ENCODE results near the gene CERK.

Gene CERK

DNA sequence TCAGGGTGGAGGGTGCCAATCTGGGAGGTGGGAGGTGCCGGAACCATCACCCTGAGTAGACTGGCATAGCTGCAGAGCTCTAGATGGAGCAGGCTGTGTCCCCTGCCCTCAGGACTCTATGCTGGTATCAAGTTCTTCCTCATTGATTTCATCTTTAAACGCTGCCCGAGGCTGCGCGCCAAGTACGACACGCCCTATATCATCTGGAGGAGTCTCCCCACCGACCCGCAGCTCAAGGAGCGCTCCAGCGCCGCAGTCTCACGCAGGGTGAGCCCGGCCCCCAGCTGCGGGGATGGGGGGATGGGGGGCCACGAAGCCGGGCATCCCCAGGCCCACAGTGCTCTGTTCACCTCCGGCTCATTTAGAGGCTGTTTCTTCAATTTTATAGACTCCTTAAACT, 65.3 kb downstream of the CERK start:
- no peak overlapping the region for H3K4me3 ChIP-seq (ENCODE audit: insufficient read length, low read depth)
- no peak for DNase-seq (ENCODE audit: low read depth, low spot score)

DNA sequence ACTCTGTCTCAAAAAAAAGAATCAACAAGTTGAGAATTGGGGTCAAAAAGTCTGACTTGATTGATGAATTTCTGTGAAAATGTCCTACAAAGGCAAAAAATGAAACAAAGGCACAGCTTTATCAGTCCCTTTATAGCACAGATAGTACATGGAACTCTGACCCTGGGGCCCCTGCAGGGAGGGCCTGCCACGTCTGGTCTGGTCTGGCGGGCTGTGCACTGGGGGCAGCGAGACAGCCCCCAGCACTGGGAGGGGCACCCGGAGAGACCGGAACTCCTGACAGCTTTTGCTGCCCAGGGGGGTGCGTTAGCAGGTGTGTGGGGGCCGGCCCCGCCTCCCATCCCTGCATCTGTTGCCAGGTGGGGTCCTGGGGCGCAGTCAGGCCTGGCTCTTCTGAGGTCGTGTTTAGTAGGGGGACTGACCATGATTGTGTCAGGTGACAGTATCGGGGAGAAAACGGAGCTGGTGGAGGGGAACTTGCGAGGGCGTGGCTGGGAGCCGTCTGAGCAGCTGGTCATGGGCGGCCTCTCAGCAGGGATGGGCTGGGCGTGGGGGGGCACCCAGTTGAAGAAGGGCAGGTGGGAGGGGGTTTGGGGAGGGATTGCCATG, 66.1 kb downstream of the CERK start:
- peaks cover 2% of the 10 kb centered on the region for H3K4me1 ChIP-seq (ENCODE audit: insufficient read depth, insufficient read length)
- DNase-seq (ENCODE audit: low read depth, low spot score) = no peak
- H3K36me3 ChIP-seq (ENCODE audit: insufficient read depth, insufficient read length, low read length) = peaks cover 16% of the 10 kb centered on the region
- H3K4me3 ChIP-seq (ENCODE audit: insufficient read length, low read depth) = no peak overlapping the region
- no peaks in the 10 kb centered on the region for H3K27me3 ChIP-seq (ENCODE audit: insufficient read depth, insufficient read length)
- H3K9me3 ChIP-seq (ENCODE audit: insufficient read depth, low read length) = no peaks in the 10 kb centered on the region
- H3K9ac ChIP-seq (ENCODE audit: insufficient read length, low read depth) = no peak overlapping the region
- no peak for TF ChIP-seq SUZ12 (IDR thresholded peaks at IDR 0.05; ENCODE audit: extremely low read depth, insufficient read depth, insufficient read length)
- TF ChIP-seq ZNF274 (IDR thresholded peaks at IDR 0.05; ENCODE audit: low read depth, low read length) = no peak
- no peak for TF ChIP-seq YY1 (IDR thresholded peaks at IDR 0.05; ENCODE audit: insufficient read depth, insufficient read length)

More for the DNA sequence above, 65.3 kb downstream of the CERK start:
- Histone ChIP-seq H3K27me3 (ENCODE audit: insufficient read depth, insufficient read length) (no peaks in the 10 kb centered on the region), H3K36me3 (ENCODE audit: insufficient read depth, insufficient read length, low read length) (peaks cover 15% of the 10 kb centered on the region), H3K9ac (ENCODE audit: insufficient read length, low read depth) (no peak overlapping the region), H3K9me3 (ENCODE audit: insufficient read depth, low read length) (no peaks in the 10 kb centered on the region), H3K4me1 (ENCODE audit: insufficient read depth, insufficient read length) (peaks cover 2% of the 10 kb centered on the region)
- no peak for TF ChIP-seq SUZ12 (IDR thresholded peaks at IDR 0.05; ENCODE audit: extremely low read depth, insufficient read depth, insufficient read length)
- no peak for TF ChIP-seq ZNF274 (IDR thresholded peaks at IDR 0.05; ENCODE audit: low read depth, low read length)
- TF ChIP-seq YY1 (IDR thresholded peaks at IDR 0.05; ENCODE audit: insufficient read depth, insufficient read length) = no peak

DNA sequence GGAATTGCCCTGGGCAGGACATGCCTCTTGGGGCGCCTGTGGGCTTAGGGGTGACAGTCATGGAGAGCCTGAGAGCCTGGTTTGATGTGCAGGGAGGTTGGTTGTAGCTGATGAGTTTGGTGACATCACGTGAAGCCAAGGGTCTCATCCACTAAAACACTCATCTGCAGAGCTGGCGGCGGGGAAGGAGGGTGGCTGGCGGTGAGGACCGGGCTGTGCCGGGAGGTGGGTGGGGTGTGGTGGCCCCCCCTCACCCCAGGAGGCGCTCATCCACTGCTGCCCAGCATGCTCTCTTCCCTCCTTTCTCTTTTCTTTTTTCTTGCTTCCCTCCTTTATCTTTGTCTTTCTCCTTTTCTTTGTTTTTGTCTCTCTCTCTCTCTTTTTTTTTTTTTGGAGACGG, 68.9 kb downstream of the CERK start:
- TF ChIP-seq SUZ12 (IDR thresholded peaks at IDR 0.05; ENCODE audit: extremely low read depth, insufficient read depth, insufficient read length) (no peak), YY1 (IDR thresholded peaks at IDR 0.05; ENCODE audit: insufficient read depth, insufficient read length) (no peak), ZNF274 (IDR thresholded peaks at IDR 0.05; ENCODE audit: low read depth, low read length) (no peak)
- no peak for DNase-seq (ENCODE audit: low read depth, low spot score)
- peaks cover 2% of the 10 kb centered on the region for H3K4me1 ChIP-seq (ENCODE audit: insufficient read depth, insufficient read length)
- no peak overlapping the region for H3K9ac ChIP-seq (ENCODE audit: insufficient read length, low read depth)
- no peak overlapping the region for H3K4me3 ChIP-seq (ENCODE audit: insufficient read length, low read depth)
- no peaks in the 10 kb centered on the region for H3K27me3 ChIP-seq (ENCODE audit: insufficient read depth, insufficient read length)
- H3K36me3 ChIP-seq (ENCODE audit: insufficient read depth, insufficient read length, low read length) = peaks cover 14% of the 10 kb centered on the region
- no peaks in the 10 kb centered on the region for H3K9me3 ChIP-seq (ENCODE audit: insufficient read depth, low read length)

DNA sequence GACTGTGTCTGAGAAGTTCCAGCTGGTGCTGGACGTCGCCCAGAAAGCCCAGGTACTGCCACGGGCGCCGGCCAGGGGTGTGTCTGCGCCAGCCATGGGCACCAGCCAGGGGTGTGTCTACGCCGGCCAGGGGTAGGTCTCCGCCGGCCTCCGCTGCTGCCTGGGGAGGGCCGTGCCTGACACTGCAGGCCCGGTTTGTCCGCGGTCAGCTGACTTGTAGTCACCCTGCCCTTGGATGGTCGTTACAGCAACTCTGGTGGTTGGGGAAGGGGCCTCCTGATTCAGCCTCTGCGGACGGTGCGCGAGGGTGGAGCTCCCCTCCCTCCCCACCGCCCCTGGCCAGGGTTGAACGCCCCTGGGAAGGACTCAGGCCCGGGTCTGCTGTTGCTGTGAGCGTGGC, 69.9 kb downstream of the CERK start:
- H3K9me3 ChIP-seq (ENCODE audit: insufficient read depth, low read length) = no peaks in the 10 kb centered on the region
- no peak for DNase-seq (ENCODE audit: low read depth, low spot score)
- H3K4me3 ChIP-seq (ENCODE audit: insufficient read length, low read depth) = no peak overlapping the region
- H3K27me3 ChIP-seq (ENCODE audit: insufficient read depth, insufficient read length) = no peaks in the 10 kb centered on the region
- no peak overlapping the region for H3K9ac ChIP-seq (ENCODE audit: insufficient read length, low read depth)
- H3K36me3 ChIP-seq (ENCODE audit: insufficient read depth, insufficient read length, low read length) = peaks cover 14% of the 10 kb centered on the region
- TF ChIP-seq YY1 (IDR thresholded peaks at IDR 0.05; ENCODE audit: insufficient read depth, insufficient read length) (no peak), ZNF274 (IDR thresholded peaks at IDR 0.05; ENCODE audit: low read depth, low read length) (no peak), SUZ12 (IDR thresholded peaks at IDR 0.05; ENCODE audit: extremely low read depth, insufficient read depth, insufficient read length) (no peak)
- H3K4me1 ChIP-seq (ENCODE audit: insufficient read depth, insufficient read length) = peaks cover 2% of the 10 kb centered on the region

DNA sequence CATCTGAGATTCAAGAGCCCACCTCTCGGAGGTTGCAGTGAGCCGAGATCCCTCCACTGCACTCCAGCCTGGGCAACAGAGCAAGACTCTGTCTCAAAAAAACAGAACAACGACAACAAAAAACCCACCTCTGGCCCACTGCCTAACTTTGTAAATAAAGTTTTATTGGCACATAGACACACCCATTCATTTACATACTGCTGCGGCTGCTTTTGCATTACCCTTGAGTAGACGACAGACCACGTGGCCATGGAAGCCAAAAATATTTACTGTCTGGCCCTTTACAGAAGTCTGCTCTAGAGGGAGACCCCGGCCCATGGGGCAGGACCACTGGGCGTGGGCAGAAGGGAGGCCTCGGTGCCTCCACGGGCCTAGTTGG, 70.8 kb downstream of the CERK start:
- Histone ChIP-seq H3K4me1 (ENCODE audit: insufficient read depth, insufficient read length) (peaks cover 6% of the 10 kb centered on the region), H3K36me3 (ENCODE audit: insufficient read depth, insufficient read length, low read length) (peaks cover 14% of the 10 kb centered on the region), H3K27me3 (ENCODE audit: insufficient read depth, insufficient read length) (no peaks in the 10 kb centered on the region), H3K4me3 (ENCODE audit: insufficient read length, low read depth) (no peak overlapping the region), H3K9ac (ENCODE audit: insufficient read length, low read depth) (no peak overlapping the region), H3K9me3 (ENCODE audit: insufficient read depth, low read length) (no peaks in the 10 kb centered on the region)
- no peak for TF ChIP-seq SUZ12 (IDR thresholded peaks at IDR 0.05; ENCODE audit: extremely low read depth, insufficient read depth, insufficient read length)
- no peak for TF ChIP-seq YY1 (IDR thresholded peaks at IDR 0.05; ENCODE audit: insufficient read depth, insufficient read length)
- no peak for TF ChIP-seq ZNF274 (IDR thresholded peaks at IDR 0.05; ENCODE audit: low read depth, low read length)
- no peak for DNase-seq (ENCODE audit: low read depth, low spot score)

DNA sequence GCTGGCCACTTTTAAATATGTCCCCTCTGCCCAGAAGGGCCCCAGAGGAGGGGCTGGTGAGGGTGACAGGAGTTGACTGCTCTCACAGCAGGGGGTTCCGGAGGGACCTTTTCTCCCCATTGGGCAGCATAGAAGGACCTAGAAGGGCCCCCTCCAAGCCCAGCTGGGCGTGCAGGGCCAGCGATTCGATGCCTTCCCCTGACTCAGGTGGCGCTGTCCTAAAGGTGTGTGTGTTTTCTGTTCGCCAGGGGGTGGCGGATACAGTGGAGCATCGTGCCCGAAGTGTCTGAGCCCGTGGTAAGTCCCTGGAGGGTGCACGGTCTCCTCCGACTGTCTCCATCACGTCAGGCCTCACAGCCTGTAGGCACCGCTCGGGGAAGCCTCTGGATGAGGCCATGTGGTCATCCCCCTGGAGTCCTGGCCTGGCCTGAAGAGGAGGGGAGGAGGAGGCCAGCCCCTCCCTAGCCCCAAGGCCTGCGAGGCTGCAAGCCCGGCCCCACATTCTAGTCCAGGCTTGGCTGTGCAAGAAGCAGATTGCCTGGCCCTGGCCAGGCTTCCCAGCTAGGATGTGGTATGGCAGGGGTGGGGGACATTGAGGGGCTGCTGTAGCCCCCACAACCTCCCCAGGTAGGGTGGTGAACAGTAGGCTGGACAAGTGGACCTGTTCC, 71.3 kb downstream of the CERK start:
- peaks cover 14% of the 10 kb centered on the region for H3K36me3 ChIP-seq (ENCODE audit: insufficient read depth, insufficient read length, low read length)

DNA sequence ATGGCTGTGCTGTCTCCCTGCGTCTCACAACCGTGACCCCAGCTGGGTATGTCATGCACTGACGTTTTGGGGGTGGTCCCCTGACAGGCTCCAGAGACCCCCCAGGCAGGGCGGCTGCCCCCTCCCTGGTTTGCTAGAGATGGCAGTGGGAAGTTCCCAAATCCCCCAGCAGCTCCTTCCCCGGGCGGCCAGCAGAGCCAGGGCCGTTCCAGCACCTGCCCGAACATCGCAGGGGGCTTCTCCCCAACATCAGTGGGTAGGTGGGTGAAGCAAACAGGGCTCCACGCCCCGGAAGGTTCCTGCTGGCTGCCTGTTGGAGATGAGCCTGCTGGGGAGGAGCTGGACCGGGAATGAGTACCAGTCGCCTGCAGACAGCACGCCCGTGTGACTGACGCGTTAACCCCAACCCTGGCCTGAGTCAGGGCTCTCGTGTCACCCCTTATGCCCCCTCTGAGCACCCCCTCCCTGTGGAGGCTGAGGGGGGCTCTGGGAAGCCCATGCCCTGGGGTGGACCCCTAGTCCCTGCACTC, 72.2 kb downstream of the CERK start:
- no peak for TF ChIP-seq ZNF274 (IDR thresholded peaks at IDR 0.05; ENCODE audit: low read depth, low read length)
- TF ChIP-seq SUZ12 (IDR thresholded peaks at IDR 0.05; ENCODE audit: extremely low read depth, insufficient read depth, insufficient read length) = no peak
- no peak for TF ChIP-seq YY1 (IDR thresholded peaks at IDR 0.05; ENCODE audit: insufficient read depth, insufficient read length)
- Histone ChIP-seq H3K27me3 (ENCODE audit: insufficient read depth, insufficient read length) (no peaks in the 10 kb centered on the region), H3K4me3 (ENCODE audit: insufficient read length, low read depth) (no peak overlapping the region), H3K9me3 (ENCODE audit: insufficient read depth, low read length) (no peaks in the 10 kb centered on the region), H3K36me3 (ENCODE audit: insufficient read depth, insufficient read length, low read length) (peaks cover 14% of the 10 kb centered on the region), H3K4me1 (ENCODE audit: insufficient read depth, insufficient read length) (peaks cover 10% of the 10 kb centered on the region), H3K9ac (ENCODE audit: insufficient read length, low read depth) (no peak overlapping the region)
- no peak for DNase-seq (ENCODE audit: low read depth, low spot score)

More for the DNA sequence above, 71.3 kb downstream of the CERK start:
- DNase-seq (ENCODE audit: low read depth, low spot score) = no peak
- Histone ChIP-seq H3K4me3 (ENCODE audit: insufficient read length, low read depth) (no peak overlapping the region), H3K4me1 (ENCODE audit: insufficient read depth, insufficient read length) (peaks cover 9% of the 10 kb centered on the region), H3K9me3 (ENCODE audit: insufficient read depth, low read length) (no peaks in the 10 kb centered on the region), H3K27me3 (ENCODE audit: insufficient read depth, insufficient read length) (no peaks in the 10 kb centered on the region), H3K9ac (ENCODE audit: insufficient read length, low read depth) (no peak overlapping the region)
- no peak for TF ChIP-seq SUZ12 (IDR thresholded peaks at IDR 0.05; ENCODE audit: extremely low read depth, insufficient read depth, insufficient read length)
- no peak for TF ChIP-seq YY1 (IDR thresholded peaks at IDR 0.05; ENCODE audit: insufficient read depth, insufficient read length)
- TF ChIP-seq ZNF274 (IDR thresholded peaks at IDR 0.05; ENCODE audit: low read depth, low read length) = no peak
